A549 (cell line): ENCODE data around the gene GK2.

Experiments
- BHLHE40 ChIP-seq: IDR thresholded peaks from 2 replicates; pipeline ENCODE4 v1.6.1; 2012; ENCODE audit warnings: low read depth, low read length, inconsistent platforms
- CBX2 ChIP-seq: fragments of 200-600 bp; sonication (generic); IDR thresholded peaks from 2 replicates; pipeline ENCODE4 v1.6.1; 2016; ENCODE audit warnings: low read depth, mild to moderate bottlenecking, borderline replicate concordance
- ELK1 ChIP-seq: fragments of 150-350 bp; IDR thresholded peaks from 2 replicates; pipeline ENCODE4 v1.6.1; 2014; ENCODE audit warnings: low read depth, mild to moderate bottlenecking, low read length
- EP300 ChIP-seq, 2 experiments: fragments of >200 bp; sonication (Bioruptor Twin); formaldehyde crosslinking; IDR thresholded peaks; 2 replicates in 1 of 2; 3 replicates in 1 of 2; pipeline ENCODE4 v1.6.1; 2016 to 2017
- HDAC2 ChIP-seq: fragments of 200-600 bp; sonication (generic); IDR thresholded peaks from 2 replicates; pipeline ENCODE4 v1.6.1; 2016
- HMGXB4 ChIP-seq: fragments of 250-450 bp; sonication (Bioruptor Pico); IDR thresholded peaks from 2 replicates; pipeline ENCODE4 v1.5.0; 2021; ENCODE audit warnings: mild to moderate bottlenecking, moderate library complexity, borderline replicate concordance
- KDM1A ChIP-seq: fragments of 200-600 bp; sonication (generic); IDR thresholded peaks from 2 replicates; pipeline ENCODE4 v1.6.1; 2016; ENCODE audit warnings: low read depth, mild to moderate bottlenecking
- KDM5A ChIP-seq: fragments of 200-600 bp; sonication (generic); IDR thresholded peaks from 2 replicates; pipeline ENCODE4 v1.6.1; 2016; ENCODE audit warnings: antibody characterized with exemption, mild to moderate bottlenecking
- NR3C1 ChIP-seq: fragments of >200 bp; sonication (Bioruptor Twin); formaldehyde crosslinking; IDR thresholded peaks from 3 replicates; pipeline ENCODE4 v1.6.1; 2017
- POLR2A ChIP-seq: IDR thresholded peaks from 2 replicates; pipeline ENCODE4 v1.6.1; 2012; ENCODE audit warnings: mild to moderate bottlenecking, low read length
- TP53 ChIP-seq: fragments of 250-450 bp; sonication (Bioruptor Pico); IDR thresholded peaks from 2 replicates; pipeline ENCODE4 v1.5.0; 2021; ENCODE audit warnings: mild to moderate bottlenecking, moderate library complexity
- USF2 ChIP-seq: fragments of 450-650 bp; IDR thresholded peaks from 2 replicates; pipeline ENCODE4 v1.6.1; 2014; ENCODE audit warnings: antibody characterized with exemption
- TF ChIP-seq, protein P1 (sequence below): fragments of >200 bp; sonication (Bioruptor Twin); formaldehyde crosslinking; IDR thresholded peaks from 3 replicates; pipeline ENCODE4 v1.5.1; 2016
- TF ChIP-seq, protein P2 (sequence below): fragments of 200-600 bp; sonication (generic); IDR thresholded peaks from 2 replicates; pipeline ENCODE4 v1.6.1; 2016; ENCODE audit warnings: antibody characterized with exemption, mild to moderate bottlenecking, moderate library complexity

GRCh38 chr4:79402332-79402851 is 5.6 kb downstream of the GK2 start:
- no peak for TF ChIP-seq TP53
- TF ChIP-seq, protein P1, sequence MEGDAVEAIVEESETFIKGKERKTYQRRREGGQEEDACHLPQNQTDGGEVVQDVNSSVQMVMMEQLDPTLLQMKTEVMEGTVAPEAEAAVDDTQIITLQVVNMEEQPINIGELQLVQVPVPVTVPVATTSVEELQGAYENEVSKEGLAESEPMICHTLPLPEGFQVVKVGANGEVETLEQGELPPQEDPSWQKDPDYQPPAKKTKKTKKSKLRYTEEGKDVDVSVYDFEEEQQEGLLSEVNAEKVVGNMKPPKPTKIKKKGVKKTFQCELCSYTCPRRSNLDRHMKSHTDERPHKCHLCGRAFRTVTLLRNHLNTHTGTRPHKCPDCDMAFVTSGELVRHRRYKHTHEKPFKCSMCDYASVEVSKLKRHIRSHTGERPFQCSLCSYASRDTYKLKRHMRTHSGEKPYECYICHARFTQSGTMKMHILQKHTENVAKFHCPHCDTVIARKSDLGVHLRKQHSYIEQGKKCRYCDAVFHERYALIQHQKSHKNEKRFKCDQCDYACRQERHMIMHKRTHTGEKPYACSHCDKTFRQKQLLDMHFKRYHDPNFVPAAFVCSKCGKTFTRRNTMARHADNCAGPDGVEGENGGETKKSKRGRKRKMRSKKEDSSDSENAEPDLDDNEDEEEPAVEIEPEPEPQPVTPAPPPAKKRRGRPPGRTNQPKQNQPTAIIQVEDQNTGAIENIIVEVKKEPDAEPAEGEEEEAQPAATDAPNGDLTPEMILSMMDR, result no peak
- no peak for TF ChIP-seq USF2
- TF ChIP-seq, protein P2, sequence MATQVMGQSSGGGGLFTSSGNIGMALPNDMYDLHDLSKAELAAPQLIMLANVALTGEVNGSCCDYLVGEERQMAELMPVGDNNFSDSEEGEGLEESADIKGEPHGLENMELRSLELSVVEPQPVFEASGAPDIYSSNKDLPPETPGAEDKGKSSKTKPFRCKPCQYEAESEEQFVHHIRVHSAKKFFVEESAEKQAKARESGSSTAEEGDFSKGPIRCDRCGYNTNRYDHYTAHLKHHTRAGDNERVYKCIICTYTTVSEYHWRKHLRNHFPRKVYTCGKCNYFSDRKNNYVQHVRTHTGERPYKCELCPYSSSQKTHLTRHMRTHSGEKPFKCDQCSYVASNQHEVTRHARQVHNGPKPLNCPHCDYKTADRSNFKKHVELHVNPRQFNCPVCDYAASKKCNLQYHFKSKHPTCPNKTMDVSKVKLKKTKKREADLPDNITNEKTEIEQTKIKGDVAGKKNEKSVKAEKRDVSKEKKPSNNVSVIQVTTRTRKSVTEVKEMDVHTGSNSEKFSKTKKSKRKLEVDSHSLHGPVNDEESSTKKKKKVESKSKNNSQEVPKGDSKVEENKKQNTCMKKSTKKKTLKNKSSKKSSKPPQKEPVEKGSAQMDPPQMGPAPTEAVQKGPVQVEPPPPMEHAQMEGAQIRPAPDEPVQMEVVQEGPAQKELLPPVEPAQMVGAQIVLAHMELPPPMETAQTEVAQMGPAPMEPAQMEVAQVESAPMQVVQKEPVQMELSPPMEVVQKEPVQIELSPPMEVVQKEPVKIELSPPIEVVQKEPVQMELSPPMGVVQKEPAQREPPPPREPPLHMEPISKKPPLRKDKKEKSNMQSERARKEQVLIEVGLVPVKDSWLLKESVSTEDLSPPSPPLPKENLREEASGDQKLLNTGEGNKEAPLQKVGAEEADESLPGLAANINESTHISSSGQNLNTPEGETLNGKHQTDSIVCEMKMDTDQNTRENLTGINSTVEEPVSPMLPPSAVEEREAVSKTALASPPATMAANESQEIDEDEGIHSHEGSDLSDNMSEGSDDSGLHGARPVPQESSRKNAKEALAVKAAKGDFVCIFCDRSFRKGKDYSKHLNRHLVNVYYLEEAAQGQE, result no peak
- TF ChIP-seq EP300 (IDR thresholded peaks at IDR 0.05), result no peak
- no peak for TF ChIP-seq KDM1A
- no peak for TF ChIP-seq CBX2
- TF ChIP-seq POLR2A, result no peak
- no peak for TF ChIP-seq KDM5A
- no peak for TF ChIP-seq NR3C1
- TF ChIP-seq ELK1, result no peak
- no peak for TF ChIP-seq HMGXB4 (CRISPR knock-in tag)
- TF ChIP-seq BHLHE40, result no peak
- no peak for TF ChIP-seq HDAC2
